H1 (cell line): Measurements from ENCODE around the gene TRABD2B. TPM values are rescaled to one million over a fixed set of nuclear protein-coding genes. Genes with fewer than 3 reads are reported as not detected.

Experiments used
- CHD7 ChIP-seq: fragments of 300-600 bp; sonication (generic); IDR thresholded peaks from 2 replicates; pipeline ENCODE4 v1.7.1; 2012; ENCODE audit warnings: low read length, moderate library complexity, mild to moderate bottlenecking, inconsistent platforms; ENCODE audit not compliant: insufficient replicate concordance
- CTBP2 ChIP-seq: IDR thresholded peaks from 2 replicates; pipeline ENCODE4 v1.7.0; 2011; ENCODE audit warnings: borderline replicate concordance, mild to moderate bottlenecking, moderate library complexity, mixed read lengths, low read length; ENCODE audit not compliant: insufficient read depth, insufficient read length
- HDAC6 ChIP-seq: IDR thresholded peaks from one replicate; pipeline ENCODE4 v1.7.1; 2012; ENCODE audit warnings: low read depth, mild to moderate bottlenecking, inconsistent platforms, low read length, moderate library complexity
- NRF1 ChIP-seq: IDR thresholded peaks from 2 replicates; pipeline ENCODE4 v1.6.1; 2011; ENCODE audit warnings: mild to moderate bottlenecking, low read depth, low read length, improper control_type of control experiment
- POLR2AphosphoS5 ChIP-seq: IDR thresholded peaks from 2 replicates; pipeline ENCODE4 v1.6.1; 2011; ENCODE audit warnings: low read depth, low read length
- RXRA ChIP-seq: IDR thresholded peaks from 2 replicates; pipeline ENCODE4 v1.6.1; 2011; ENCODE audit warnings: low read depth, mild to moderate bottlenecking, low read length, moderate library complexity; ENCODE audit not compliant: insufficient read depth
- SP2 ChIP-seq: IDR thresholded peaks from 2 replicates; pipeline ENCODE4 v1.6.1; 2012; ENCODE audit warnings: mild to moderate bottlenecking, low read length, inconsistent platforms
- TBP ChIP-seq: IDR thresholded peaks from 2 replicates; pipeline ENCODE4 v1.6.1; 2011; ENCODE audit warnings: low read depth, low read length, improper control_type of control experiment
- USF2 ChIP-seq: IDR thresholded peaks from 2 replicates; pipeline ENCODE4 v1.6.1; 2011; ENCODE audit warnings: low read length, improper control_type of control experiment
- polyA plus RNA-seq, 7 experiments: library from polyadenylated mRNA; depleted of rRNA in 3 of 7; stranded (reverse) in 5 of 7; unstranded in 2 of 7; fragments of >200 nt in 5 of 7; fragments of 200-250 nt in 2 of 7; gene quantifications; 1 replicate in 5 of 7; 2 replicates in 1 of 7; 4 replicates in 1 of 7; pipeline versions ENCODE4 v1.2.1 to v1.2.3, GENCODE V29; 2011 to 2013; ENCODE audit warnings: missing spikeins in 2 of 7, mixed read lengths in 2 of 7
- total RNA-seq: library from RNA; stranded (reverse); fragmentation: NEBNext Ultra II Directional; extraction: Animal tissue kit (Norgen Biotek cat#: 25700); gene quantifications from 2 replicates; pipeline ENCODE4 v1.2.1, GENCODE V29; 2021

The TRABD2B gene
- total and polyA plus RNA-seq, 2 of the 8 experiments (the other 6 are each of a cell fraction or from before 2014, with no cell fraction given), result 0.95 to 3.4 TPM

GRCh38 chr1:47866601-47867437 lies 130.4 kb downstream of the TRABD2B start (continued):
- no peak for TF ChIP-seq CHD7
- no peak for TF ChIP-seq CTBP2
- no peak for TF ChIP-seq POLR2AphosphoS5
- TF ChIP-seq TBP, result no peak
- no peak for TF ChIP-seq NRF1
- TF ChIP-seq RXRA, result no peak
- TF ChIP-seq USF2, result no peak
- TF ChIP-seq HDAC6, result no peak
- no peak for TF ChIP-seq SP2
